AG08395 (cell line): ENCODE results near the gene EMC9.

Source experiments
- DNase-seq: peaks from one replicate; pipeline ENCODE4 v3.0.0; 2012; ENCODE audit warnings: mixed read lengths, low spot score

EMC9 gene

GRCh38 chr14:24149302-24149969 is 8.0 kb upstream of the EMC9 start:
- no peak for DNase-seq

GRCh38 chr14:24147761-24148428 is 6.5 kb upstream of the EMC9 start:
- DNase-seq, result no peak

GRCh38 chr14:24146978-24147760 is 5.8 kb upstream of the EMC9 start, which contains the start of gene RNF31:
Gene RNF31, plus strand, starts transcription at chr14:24147498. Its CDS starts 201 bp downstream, at chr14:24147699.
- DNase-seq, result peak; percentile 97

GRCh38 chr14:24146453-24146977 is 5.1 kb upstream of the EMC9 start, which contains the start of gene PSME2:
Gene PSME2, minus strand, starts transcription at chr14:24146610. Its CDS starts 29 bp downstream, at chr14:24146581.
- DNase-seq, result peak; percentile 94

GRCh38 chr14:24145690-24146452 is 4.5 kb upstream of the EMC9 start:
- no peak for DNase-seq

- DNase-seq, result no peak
Observed at GRCh38 chr14:24145219-24145618, 3.8 kb upstream of the EMC9 start.

GRCh38 chr14:24144451-24144850 is 3.1 kb upstream of the EMC9 start:
- no peak for DNase-seq

- DNase-seq, result no peak
Observed at GRCh38 chr14:24143511-24143910, 2.1 kb upstream of the EMC9 start.

GRCh38 chr14:24139272-24139934 is 2.0 kb downstream of the EMC9 start:
- no peak for DNase-seq

GRCh38 chr14:24138396-24139271 is 2.8 kb downstream of the EMC9 start:
- no peak for DNase-seq

- DNase-seq, result no peak
Observed at GRCh38 chr14:24137529-24138395, 3.6 kb downstream of the EMC9 start.

- no peak for DNase-seq
Observed at GRCh38 chr14:24136684-24137528, 4.5 kb downstream of the EMC9 start.

GRCh38 chr14:24135834-24136683 is 5.3 kb downstream of the EMC9 start, which contains the start of gene PSME1:
Gene PSME1, plus strand, starts transcription at chr14:24136194. Its CDS starts 69 bp downstream, at chr14:24136263.
- peak; percentile 97 for DNase-seq

- no peak for DNase-seq
Observed at GRCh38 chr14:24135584-24135833, 5.9 kb downstream of the EMC9 start.

GRCh38 chr14:24133735-24134134 is 7.7 kb downstream of the EMC9 start:
- DNase-seq, result no peak

- no peak for DNase-seq
Observed at GRCh38 chr14:24132976-24133375, 8.4 kb downstream of the EMC9 start.

GRCh38 chr14:24132061-24132685 is 9.2 kb downstream of the EMC9 start:
- DNase-seq, result no peak
